Vagina (tissue), 2 donors: ENCODE data around the gene EMP1.

Experiments
- POLR2A ChIP-seq, 2 donors: fragments of 450-650 bp; IDR thresholded peaks; one replicate each; pipeline ENCODE4 v1.6.1; 2017; ENCODE audit warnings: antibody characterized with exemption in 2 of 2, mild to moderate bottlenecking in 2 of 2, moderate library complexity in 2 of 2
- TF ChIP-seq, protein P1 (sequence below), 3 experiments: fragments of 450-650 bp in 2 of 3; fragments of 200-600 bp in 1 of 3; sonication (generic) in 1 of 3; IDR thresholded peaks; one replicate each; pipeline ENCODE4 v1.5.1; 2017 to 2019; ENCODE audit warnings: antibody characterized with exemption in 3 of 3, mild to moderate bottlenecking in 2 of 3, moderate library complexity in 2 of 3

DNA sequence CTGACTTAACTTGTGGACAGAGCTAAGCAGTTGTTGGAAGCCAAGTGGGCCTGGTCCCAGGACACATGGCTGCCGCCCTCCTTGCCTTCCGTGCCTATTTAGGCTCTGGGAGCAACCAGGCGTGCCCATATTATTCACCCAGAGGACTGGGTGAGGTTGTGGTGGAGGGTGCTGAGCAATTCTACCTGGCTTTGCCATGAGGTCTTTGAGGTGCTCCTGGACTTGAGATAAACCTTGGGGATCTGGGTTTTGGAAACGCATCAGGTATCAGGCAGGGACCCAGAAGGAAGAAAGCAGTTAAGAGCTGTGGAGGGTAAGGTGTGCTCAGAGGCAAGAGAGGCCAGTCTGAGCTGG, 60.1 kb downstream of the EMP1 start:
- TF ChIP-seq, protein P1, sequence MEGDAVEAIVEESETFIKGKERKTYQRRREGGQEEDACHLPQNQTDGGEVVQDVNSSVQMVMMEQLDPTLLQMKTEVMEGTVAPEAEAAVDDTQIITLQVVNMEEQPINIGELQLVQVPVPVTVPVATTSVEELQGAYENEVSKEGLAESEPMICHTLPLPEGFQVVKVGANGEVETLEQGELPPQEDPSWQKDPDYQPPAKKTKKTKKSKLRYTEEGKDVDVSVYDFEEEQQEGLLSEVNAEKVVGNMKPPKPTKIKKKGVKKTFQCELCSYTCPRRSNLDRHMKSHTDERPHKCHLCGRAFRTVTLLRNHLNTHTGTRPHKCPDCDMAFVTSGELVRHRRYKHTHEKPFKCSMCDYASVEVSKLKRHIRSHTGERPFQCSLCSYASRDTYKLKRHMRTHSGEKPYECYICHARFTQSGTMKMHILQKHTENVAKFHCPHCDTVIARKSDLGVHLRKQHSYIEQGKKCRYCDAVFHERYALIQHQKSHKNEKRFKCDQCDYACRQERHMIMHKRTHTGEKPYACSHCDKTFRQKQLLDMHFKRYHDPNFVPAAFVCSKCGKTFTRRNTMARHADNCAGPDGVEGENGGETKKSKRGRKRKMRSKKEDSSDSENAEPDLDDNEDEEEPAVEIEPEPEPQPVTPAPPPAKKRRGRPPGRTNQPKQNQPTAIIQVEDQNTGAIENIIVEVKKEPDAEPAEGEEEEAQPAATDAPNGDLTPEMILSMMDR (IDR thresholded peaks at IDR 0.05) = no peak
- TF ChIP-seq POLR2A (IDR thresholded peaks at IDR 0.05) = no peak
